Measurements from ENCODE around the gene IL25. TPM values are rescaled to one million over a fixed set of nuclear protein-coding genes. Genes with fewer than 3 reads are reported as not detected.

IL25 gene
- total RNA-seq, 1 donor from 2014 or later, result not detected

GRCh38 chr14:23378612-23379220 is 6.1 kb downstream of the IL25 start:
- TF ChIP-seq, protein P1, sequence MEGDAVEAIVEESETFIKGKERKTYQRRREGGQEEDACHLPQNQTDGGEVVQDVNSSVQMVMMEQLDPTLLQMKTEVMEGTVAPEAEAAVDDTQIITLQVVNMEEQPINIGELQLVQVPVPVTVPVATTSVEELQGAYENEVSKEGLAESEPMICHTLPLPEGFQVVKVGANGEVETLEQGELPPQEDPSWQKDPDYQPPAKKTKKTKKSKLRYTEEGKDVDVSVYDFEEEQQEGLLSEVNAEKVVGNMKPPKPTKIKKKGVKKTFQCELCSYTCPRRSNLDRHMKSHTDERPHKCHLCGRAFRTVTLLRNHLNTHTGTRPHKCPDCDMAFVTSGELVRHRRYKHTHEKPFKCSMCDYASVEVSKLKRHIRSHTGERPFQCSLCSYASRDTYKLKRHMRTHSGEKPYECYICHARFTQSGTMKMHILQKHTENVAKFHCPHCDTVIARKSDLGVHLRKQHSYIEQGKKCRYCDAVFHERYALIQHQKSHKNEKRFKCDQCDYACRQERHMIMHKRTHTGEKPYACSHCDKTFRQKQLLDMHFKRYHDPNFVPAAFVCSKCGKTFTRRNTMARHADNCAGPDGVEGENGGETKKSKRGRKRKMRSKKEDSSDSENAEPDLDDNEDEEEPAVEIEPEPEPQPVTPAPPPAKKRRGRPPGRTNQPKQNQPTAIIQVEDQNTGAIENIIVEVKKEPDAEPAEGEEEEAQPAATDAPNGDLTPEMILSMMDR (IDR thresholded peaks at IDR 0.05; ENCODE audit: unreplicated experiment), result no peak
- H3K4me1 Mint-ChIP-seq (ENCODE audit: unreplicated experiment), result peaks cover 24% of the 10 kb centered on the region
- H3K27me3 Mint-ChIP-seq (ENCODE audit: unreplicated experiment), result peaks cover 5% of the 10 kb centered on the region
- no peak overlapping the region for H3K4me3 Mint-ChIP-seq (ENCODE audit: unreplicated experiment)
- H3K36me3 Mint-ChIP-seq (ENCODE audit: low read depth, unreplicated experiment), result no peaks in the 10 kb centered on the region
- DNase-seq (ENCODE audit: low spot score), result no peak
- no peak overlapping the region for H3K27ac Mint-ChIP-seq (ENCODE audit: unreplicated experiment)
- no peaks in the 10 kb centered on the region for H3K9me3 Mint-ChIP-seq (ENCODE audit: unreplicated experiment)

- Mint-ChIP-seq H3K27me3 (ENCODE audit: unreplicated experiment) (peaks cover 5% of the 10 kb centered on the region), H3K36me3 (ENCODE audit: low read depth, unreplicated experiment) (peaks cover 6% of the 10 kb centered on the region), H3K9me3 (ENCODE audit: unreplicated experiment) (no peaks in the 10 kb centered on the region), H3K27ac (ENCODE audit: unreplicated experiment) (no peak overlapping the region), H3K4me1 (ENCODE audit: unreplicated experiment) (peaks cover 24% of the 10 kb centered on the region), H3K4me3 (ENCODE audit: unreplicated experiment) (no peak overlapping the region)
- TF ChIP-seq, protein P1 (IDR thresholded peaks at IDR 0.05; ENCODE audit: unreplicated experiment), result peak; percentile 76
- DNase-seq (ENCODE audit: low spot score), result peak; percentile 68
These were observed 7.0 kb downstream of the IL25 start for GRCh38 chr14:23379366-23380196.

GRCh38 chr14:23380197-23380914 is 7.7 kb downstream of the IL25 start:
- no peaks in the 10 kb centered on the region for H3K9me3 Mint-ChIP-seq (ENCODE audit: unreplicated experiment)
- peaks cover 5% of the 10 kb centered on the region for H3K27me3 Mint-ChIP-seq (ENCODE audit: unreplicated experiment)
- DNase-seq (ENCODE audit: low spot score), result no peak
- H3K4me1 Mint-ChIP-seq (ENCODE audit: unreplicated experiment), result peaks cover 24% of the 10 kb centered on the region
- H3K36me3 Mint-ChIP-seq (ENCODE audit: low read depth, unreplicated experiment), result peaks cover 14% of the 10 kb centered on the region
- TF ChIP-seq, protein P1 (IDR thresholded peaks at IDR 0.05; ENCODE audit: unreplicated experiment), result no peak
- no peak overlapping the region for H3K4me3 Mint-ChIP-seq (ENCODE audit: unreplicated experiment)
- no peak overlapping the region for H3K27ac Mint-ChIP-seq (ENCODE audit: unreplicated experiment)

DNA sequence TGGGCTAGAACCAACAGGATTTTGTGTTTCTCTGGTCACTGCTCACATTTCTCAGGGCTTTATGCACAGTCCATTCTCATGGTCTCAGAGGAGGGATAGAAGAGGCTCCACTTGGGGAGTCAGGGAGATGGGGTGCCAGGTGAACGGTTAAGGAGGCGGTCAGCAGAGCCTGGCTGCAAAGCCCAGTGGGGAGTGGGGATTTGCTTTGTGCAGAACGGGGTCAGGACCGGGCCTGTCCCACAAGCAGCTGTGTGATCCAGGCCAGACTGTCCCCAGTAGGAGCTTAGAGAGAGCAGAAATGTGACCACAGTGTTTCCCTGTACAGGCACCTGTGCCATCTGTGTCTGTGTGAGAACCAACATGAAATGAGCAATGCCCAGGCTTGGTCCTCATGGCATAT is 8.4 kb downstream of the IL25 start:
- TF ChIP-seq, protein P1 (IDR thresholded peaks at IDR 0.05; ENCODE audit: unreplicated experiment), result no peak
- Mint-ChIP-seq H3K4me3 (ENCODE audit: unreplicated experiment) (no peak overlapping the region), H3K27ac (ENCODE audit: unreplicated experiment) (no peak overlapping the region), H3K9me3 (ENCODE audit: unreplicated experiment) (no peaks in the 10 kb centered on the region), H3K36me3 (ENCODE audit: low read depth, unreplicated experiment) (peaks cover 14% of the 10 kb centered on the region), H3K4me1 (ENCODE audit: unreplicated experiment) (peaks cover 24% of the 10 kb centered on the region), H3K27me3 (ENCODE audit: unreplicated experiment) (peaks cover 5% of the 10 kb centered on the region)
- DNase-seq (ENCODE audit: low spot score), result no peak
